GM12874 (cell line): ENCODE results near the gene ERCC3.

Source experiments
- CTCF ChIP-seq: IDR thresholded peaks from 2 replicates; pipeline ENCODE4 v1.5.1; 2011; ENCODE audit warnings: low read depth, mild to moderate bottlenecking, control low read depth, low read length, moderate library complexity; ENCODE audit not compliant: insufficient read depth

ERCC3 gene

GRCh38 chr2:127293748-127294562 lies at the start of gene ERCC3:
Gene ERCC3, minus strand, starts transcription at chr2:127294144. Its CDS starts 63 bp downstream, at chr2:127294081.
- TF ChIP-seq CTCF: no peak

GRCh38 chr2:127343277-127343676 lies 49.3 kb upstream of the ERCC3 start:
- TF ChIP-seq CTCF: no peak

GRCh38 chr2:127342101-127342500 lies 48.2 kb upstream of the ERCC3 start:
- no peak for TF ChIP-seq CTCF

GRCh38 chr2:127332335-127332734 lies 38.4 kb upstream of the ERCC3 start:
- no peak for TF ChIP-seq CTCF

- TF ChIP-seq CTCF: no peak
Measured at GRCh38 chr2:127330753-127331152, 36.8 kb upstream of the ERCC3 start.

GRCh38 chr2:127326289-127326945 lies 32.5 kb upstream of the ERCC3 start:
- no peak for TF ChIP-seq CTCF

- TF ChIP-seq CTCF: peak; percentile 33; the same call in 1 of the 2 replicates
Measured at GRCh38 chr2:127324635-127325034, 30.7 kb upstream of the ERCC3 start.
